GM19395 (cell line): ENCODE data around the gene ARHGAP33.

Source experiments
- ATAC-seq: cut with Tn5 transposase; IDR thresholded peaks from one replicate; pipeline ENCODE4 v1.9.1; 2021; ENCODE audit warnings: mild to moderate bottlenecking, moderate library complexity; ENCODE audit not compliant: unreplicated experiment

ARHGAP33 gene

GRCh38 chr19:35740108-35740422 lies 35.3 kb upstream of the ARHGAP33 start:
- ATAC-seq, result peak; percentile 21

GRCh38 chr19:35740423-35741202 lies 34.8 kb upstream of the ARHGAP33 start:
- ATAC-seq, result peak; percentile 48

- ATAC-seq, result no peak
Observed at GRCh38 chr19:35741203-35741515, 34.2 kb upstream of the ARHGAP33 start.

GRCh38 chr19:35742121-35742724 lies 33.1 kb upstream of the ARHGAP33 start, which contains the start of gene IGFLR1:
TSS of gene IGFLR1 (minus strand) at chr19:35742452. CDS start at chr19:35741180, 1,272 bp downstream.
- ATAC-seq, result no peak

GRCh38 chr19:35743640-35744429 lies 31.5 kb upstream of the ARHGAP33 start:
- ATAC-seq, result no peak

- ATAC-seq, result no peak
Observed at GRCh38 chr19:35744430-35745327, 30.7 kb upstream of the ARHGAP33 start.

GRCh38 chr19:35745328-35746086 lies 29.9 kb upstream of the ARHGAP33 start, which contains the start of the genes PSENEN and U2AF1L4:
TSS of gene PSENEN (plus strand) at chr19:35745651. CDS start at chr19:35745931, 280 bp downstream.
TSS of gene U2AF1L4 (minus strand) at chr19:35745418. CDS start at chr19:35745391, 27 bp downstream.
- ATAC-seq, result peak; percentile 40

- ATAC-seq, result no peak
Observed at GRCh38 chr19:35746087-35746462, 29.3 kb upstream of the ARHGAP33 start.

- no peak for ATAC-seq
Observed at GRCh38 chr19:35746531-35746930, 28.8 kb upstream of the ARHGAP33 start.

- ATAC-seq, result peak; percentile 73
Observed at GRCh38 chr19:35748106-35749020, 27.0 kb upstream of the ARHGAP33 start, which contains the start of gene LIN37. TSS of gene LIN37 (plus strand) at chr19:35748576. CDS start at chr19:35748725, 149 bp downstream.

GRCh38 chr19:35750167-35750566 lies 25.2 kb upstream of the ARHGAP33 start:
- no peak for ATAC-seq

- no peak for ATAC-seq
Observed at GRCh38 chr19:35751839-35752745, 23.3 kb upstream of the ARHGAP33 start.

GRCh38 chr19:35752746-35753350 lies 22.5 kb upstream of the ARHGAP33 start:
- no peak for ATAC-seq

GRCh38 chr19:35753634-35754369 lies 21.6 kb upstream of the ARHGAP33 start:
- no peak for ATAC-seq

GRCh38 chr19:35754370-35755130 lies 20.8 kb upstream of the ARHGAP33 start:
- ATAC-seq, result no peak

- ATAC-seq, result no peak
Observed at GRCh38 chr19:35755131-35755549, 20.2 kb upstream of the ARHGAP33 start.
